ENCODE results near the gene SPINK7. TPM values are rescaled to one million over a fixed set of nuclear protein-coding genes. Genes with fewer than 3 reads are reported as not detected.

The SPINK7 gene
- polyA plus RNA-seq, 1 donor (not counting 4 experiments of a cell fraction or from before 2014, with no cell fraction given) = 0.87 TPM

GRCh38 chr5:148290271-148291195 is 21.7 kb upstream of the SPINK7 start:
- Histone ChIP-seq H3K27ac (ENCODE audit: control insufficient read depth, insufficient read depth, low read length) (no peak overlapping the region), H3K4me2 (ENCODE audit: control insufficient read depth, extremely low read depth, insufficient read depth, low read depth, low read length) (no peak overlapping the region), H3K9me3 (ENCODE audit: control insufficient read depth, low read depth, low read length) (no peaks in the 10 kb centered on the region), H3K36me3 (ENCODE audit: control insufficient read depth in 2 of 2, extremely low read depth in 1 of 2, insufficient read depth in 2 of 2, low read length in 2 of 2) (no peaks in the 10 kb centered on the region), H3K79me2 (ENCODE audit: control insufficient read depth, insufficient read depth, low read length) (no peaks in the 10 kb centered on the region), H4K20me1 (ENCODE audit: control insufficient read depth, extremely low read depth, insufficient read depth, low read length) (no peaks in the 10 kb centered on the region), H3K9me1 (ENCODE audit: control insufficient read depth, extremely low read depth, insufficient read depth, low read length) (no peaks in the 10 kb centered on the region), H3K4me1 (ENCODE audit: control insufficient read depth, extremely low read depth, insufficient read depth, low read length) (no peaks in the 10 kb centered on the region), H3K9ac (ENCODE audit: control insufficient read depth, extremely low read depth, insufficient read depth, low read length) (no peak overlapping the region), H3K27me3 (ENCODE audit: control insufficient read depth, extremely low read depth, insufficient read depth, low read length) (no peaks in the 10 kb centered on the region), H3K4me3 (ENCODE audit: control insufficient read depth in 2 of 3, extremely low read depth in 1 of 3, insufficient read depth in 2 of 3, low read depth in 1 of 3, low read length in 3 of 3) (no peak overlapping the region), H2AFZ (ENCODE audit: control insufficient read depth, low read length) (no peak overlapping the region)
- dilution Hi-C loops (cut with MboI; ENCODE audit: extremely low pct_ligation_motif_present, low sequenced_read_pairs) = no loop called here
- FAIRE-seq (no peak), DNase-seq (ENCODE audit: low read depth, low spot score) (no peak)
- peak in 2 of 3 experiments; percentile 47 to 54 for TF ChIP-seq CTCF (optimal IDR thresholded peaks at IDR 0.05 in 1 of 3, IDR thresholded peaks at IDR 0.05 in 1 of 3, conservative IDR thresholded peaks at IDR 0.05 in 1 of 3; ENCODE audit: extremely low read depth in 1 of 3, insufficient read depth in 2 of 3, low read length in 3 of 3)
- no peak for TF ChIP-seq EZH2 (IDR thresholded peaks at IDR 0.05; ENCODE audit: low read length)

DNA sequence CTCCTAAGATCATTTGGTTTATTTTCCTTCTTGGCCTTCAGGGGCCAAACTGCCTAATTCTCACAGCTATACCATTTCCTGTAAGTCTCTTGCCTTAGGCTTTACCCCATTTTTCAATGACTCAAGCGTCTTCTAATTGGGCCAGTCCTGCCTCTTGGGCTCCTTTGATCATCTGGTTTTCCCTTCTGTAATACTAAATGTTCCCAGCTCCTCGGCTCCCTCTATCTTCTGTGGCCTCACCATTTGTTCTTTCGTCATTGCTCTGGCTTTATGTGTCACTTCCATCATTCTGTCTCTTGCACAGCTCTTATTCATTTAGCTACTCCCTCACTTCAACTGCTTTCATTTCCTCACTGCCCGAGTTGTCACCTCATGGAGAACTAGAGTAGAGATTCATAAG is 14.5 kb upstream of the SPINK7 start:
- FAIRE-seq (no peak), DNase-seq (ENCODE audit: low read depth, low spot score) (no peak)
- H3K4me1 ChIP-seq (ENCODE audit: control insufficient read depth, extremely low read depth, insufficient read depth, low read length) = no peaks in the 10 kb centered on the region
- no peaks in the 10 kb centered on the region for H3K9me1 ChIP-seq (ENCODE audit: control insufficient read depth, extremely low read depth, insufficient read depth, low read length)
- TF ChIP-seq EZH2 (IDR thresholded peaks at IDR 0.05; ENCODE audit: low read length) (no peak), CTCF (optimal IDR thresholded peaks at IDR 0.05 in 1 of 3, IDR thresholded peaks at IDR 0.05 in 1 of 3, conservative IDR thresholded peaks at IDR 0.05 in 1 of 3; ENCODE audit: extremely low read depth in 1 of 3, insufficient read depth in 2 of 3, low read length in 3 of 3) (no peak)
- no peak overlapping the region for H2AFZ ChIP-seq (ENCODE audit: control insufficient read depth, low read length)
- H3K79me2 ChIP-seq (ENCODE audit: control insufficient read depth, insufficient read depth, low read length) = no peaks in the 10 kb centered on the region
- no peak overlapping the region for H3K27ac ChIP-seq (ENCODE audit: control insufficient read depth, insufficient read depth, low read length)
- H3K4me2 ChIP-seq (ENCODE audit: control insufficient read depth, extremely low read depth, insufficient read depth, low read depth, low read length) = no peak overlapping the region
- dilution Hi-C loops (cut with MboI; ENCODE audit: extremely low pct_ligation_motif_present, low sequenced_read_pairs) = no loop called here
- no peaks in the 10 kb centered on the region for H3K27me3 ChIP-seq (ENCODE audit: control insufficient read depth, extremely low read depth, insufficient read depth, low read length)
- no peak overlapping the region for H3K4me3 ChIP-seq (ENCODE audit: control insufficient read depth in 2 of 3, extremely low read depth in 1 of 3, insufficient read depth in 2 of 3, low read depth in 1 of 3, low read length in 3 of 3)
- H3K36me3 ChIP-seq (ENCODE audit: control insufficient read depth in 2 of 2, extremely low read depth in 1 of 2, insufficient read depth in 2 of 2, low read length in 2 of 2) = no peaks in the 10 kb centered on the region
- no peaks in the 10 kb centered on the region for H3K9me3 ChIP-seq (ENCODE audit: control insufficient read depth, low read depth, low read length)
- no peak overlapping the region for H3K9ac ChIP-seq (ENCODE audit: control insufficient read depth, extremely low read depth, insufficient read depth, low read length)
- H4K20me1 ChIP-seq (ENCODE audit: control insufficient read depth, extremely low read depth, insufficient read depth, low read length) = no peaks in the 10 kb centered on the region
